HepG2 (cell line): Measurements from ENCODE around the gene TMEM97. TPM values are rescaled to one million over a fixed set of nuclear protein-coding genes. Genes with fewer than 3 reads are reported as not detected.

ENCODE experiments used
- MXD3 ChIP-seq: IDR thresholded peaks from 2 replicates; pipeline ENCODE4 v1.6.1; 2016; ENCODE audit warnings: mild to moderate bottlenecking, missing biosample characterization, missing genetic modification reagents
- NCOA2 ChIP-seq: sonication (generic); formaldehyde crosslinking; IDR thresholded peaks from 2 replicates; pipeline ENCODE4 v1.8.0; 2022; ENCODE audit warnings: inconsistent platforms
- NFATC3 ChIP-seq: sonication (generic); formaldehyde crosslinking; IDR thresholded peaks from 2 replicates; pipeline ENCODE4 v1.5.1; 2020; ENCODE audit warnings: mild to moderate bottlenecking, missing genetic modification reagents
- ZFX ChIP-seq: sonication (generic); formaldehyde crosslinking; IDR thresholded peaks from 2 replicates; pipeline ENCODE4 v1.4.0; 2020; ENCODE audit warnings: mild to moderate bottlenecking, low read depth, missing genetic modification reagents, moderate library complexity
- ZNF280D ChIP-seq: sonication (generic); formaldehyde crosslinking; IDR thresholded peaks from 2 replicates; pipeline ENCODE4 v1.5.1; 2020; ENCODE audit warnings: mild to moderate bottlenecking, missing genetic modification reagents
- ZNF296 ChIP-seq: sonication (generic); formaldehyde crosslinking; conservative IDR thresholded peaks from 2 replicates; pipeline ENCODE4 v1.5.0; 2020; ENCODE audit warnings: mild to moderate bottlenecking, missing genetic modification reagents
- ZNF720 ChIP-seq: sonication (generic); formaldehyde crosslinking; IDR thresholded peaks from 2 replicates; pipeline ENCODE4 v1.4.0; 2020; ENCODE audit warnings: missing genetic modification reagents
- ZSCAN20 ChIP-seq: sonication (generic); formaldehyde crosslinking; IDR thresholded peaks from 2 replicates; pipeline ENCODE4 v1.4.0; 2020; ENCODE audit warnings: missing genetic modification reagents, mild to moderate bottlenecking, borderline replicate concordance
- polyA plus RNA-seq, 8 experiments: library from polyadenylated mRNA; depleted of rRNA in 3 of 8; stranded (reverse) in 7 of 8; unstranded in 1 of 8; fragments of >200 nt; fragmentation: Illumina TruSeq in 4 of 8; extraction: Trizol in 4 of 8; gene quantifications; 2 replicates each; pipeline versions ENCODE4 v1.2.1 to v1.2.3, GENCODE V29; 2011 to 2016; ENCODE audit warnings: low read depth in 4 of 8, missing spikeins in 1 of 8, mixed read lengths in 1 of 8; ENCODE audit not compliant: insufficient read depth in 1 of 8
- total RNA-seq, 5 experiments: library from RNA; depleted of rRNA; stranded (reverse); fragments of >200 nt; fragmentation: Illumina TruSeq; extraction: Trizol; gene quantifications; 2 replicates each; pipeline ENCODE4 v1.2.3, GENCODE V29; 2016; ENCODE audit warnings: low read depth in 1 of 5
- TF ChIP-seq, protein P1 (sequence below): sonication (generic); IDR thresholded peaks from 2 replicates; pipeline ENCODE4 v1.6.1; 2016; ENCODE audit warnings: low read depth, borderline replicate concordance
- TF ChIP-seq, protein P2 (sequence below): sonication (generic); formaldehyde crosslinking; IDR thresholded peaks from 2 replicates; pipeline ENCODE4 v1.5.0; 2020; ENCODE audit warnings: missing genetic modification reagents
- TF ChIP-seq, protein P3 (sequence below): sonication (generic); formaldehyde crosslinking; IDR thresholded peaks from 2 replicates; pipeline ENCODE4 v1.5.0; 2020; ENCODE audit warnings: mild to moderate bottlenecking, missing genetic modification reagents
- TF ChIP-seq, protein P4 (sequence below), 2 experiments: fragments of 450-650 bp in 1 of 2; sonication (generic) in 1 of 2; formaldehyde crosslinking in 1 of 2; IDR thresholded peaks; 2 replicates each; pipeline versions ENCODE4 v1.6.1 to v1.8.0; 2016 to 2022; ENCODE audit warnings: antibody characterized with exemption in 1 of 2, mild to moderate bottlenecking in 1 of 2, missing genetic modification reagents in 1 of 2

The TMEM97 gene
- total and polyA plus RNA-seq, 2 of the 13 experiments (the other 11 are each of a cell fraction or from before 2014, with no cell fraction given) = 69.6 to 137 TPM

DNA sequence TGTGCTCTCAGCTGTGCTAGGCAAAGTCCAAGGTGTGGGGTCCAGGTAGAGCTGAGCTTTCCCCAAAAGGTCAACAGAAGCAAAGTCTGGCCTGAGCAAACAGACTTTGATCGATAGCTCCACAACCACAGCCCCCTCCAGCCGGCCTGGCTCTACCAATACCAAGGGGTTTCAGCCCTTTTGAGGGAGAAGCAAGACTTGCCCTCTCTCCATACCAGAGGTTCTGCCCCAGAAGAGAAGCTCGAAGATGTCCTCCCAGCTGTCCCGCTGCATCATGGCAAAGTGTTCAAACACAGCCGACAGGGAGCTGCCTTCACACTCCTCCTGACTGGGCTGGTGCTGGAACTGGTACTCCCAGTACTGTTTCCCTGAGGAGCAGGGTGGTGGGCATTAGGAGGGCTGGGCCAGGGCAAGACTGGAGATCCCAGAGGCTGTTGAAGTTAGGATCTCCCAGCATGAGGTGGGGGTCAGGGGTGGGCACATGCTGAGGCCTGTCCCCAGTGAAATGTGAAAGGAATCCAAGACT is 49.4 kb downstream of the TMEM97 start (continued):
- TF ChIP-seq, protein P1, sequence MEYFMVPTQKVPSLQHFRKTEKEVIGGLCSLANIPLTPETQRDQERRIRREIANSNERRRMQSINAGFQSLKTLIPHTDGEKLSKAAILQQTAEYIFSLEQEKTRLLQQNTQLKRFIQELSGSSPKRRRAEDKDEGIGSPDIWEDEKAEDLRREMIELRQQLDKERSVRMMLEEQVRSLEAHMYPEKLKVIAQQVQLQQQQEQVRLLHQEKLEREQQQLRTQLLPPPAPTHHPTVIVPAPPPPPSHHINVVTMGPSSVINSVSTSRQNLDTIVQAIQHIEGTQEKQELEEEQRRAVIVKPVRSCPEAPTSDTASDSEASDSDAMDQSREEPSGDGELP = peak; percentile 99
- TF ChIP-seq, protein P2, sequence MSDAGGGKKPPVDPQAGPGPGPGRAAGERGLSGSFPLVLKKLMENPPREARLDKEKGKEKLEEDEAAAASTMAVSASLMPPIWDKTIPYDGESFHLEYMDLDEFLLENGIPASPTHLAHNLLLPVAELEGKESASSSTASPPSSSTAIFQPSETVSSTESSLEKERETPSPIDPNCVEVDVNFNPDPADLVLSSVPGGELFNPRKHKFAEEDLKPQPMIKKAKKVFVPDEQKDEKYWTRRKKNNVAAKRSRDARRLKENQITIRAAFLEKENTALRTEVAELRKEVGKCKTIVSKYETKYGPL (CRISPR knock-in tag) = no peak
- TF ChIP-seq NCOA2 (CRISPR knock-in tag) (peak; percentile 91), ZNF280D (no peak), ZNF720 (no peak), ZFX (CRISPR knock-in tag) (peak; percentile 46), NFATC3 (no peak), MXD3 (no peak), ZNF296 (CRISPR knock-in tag) (no peak), ZSCAN20 (no peak)
- TF ChIP-seq, protein P3, sequence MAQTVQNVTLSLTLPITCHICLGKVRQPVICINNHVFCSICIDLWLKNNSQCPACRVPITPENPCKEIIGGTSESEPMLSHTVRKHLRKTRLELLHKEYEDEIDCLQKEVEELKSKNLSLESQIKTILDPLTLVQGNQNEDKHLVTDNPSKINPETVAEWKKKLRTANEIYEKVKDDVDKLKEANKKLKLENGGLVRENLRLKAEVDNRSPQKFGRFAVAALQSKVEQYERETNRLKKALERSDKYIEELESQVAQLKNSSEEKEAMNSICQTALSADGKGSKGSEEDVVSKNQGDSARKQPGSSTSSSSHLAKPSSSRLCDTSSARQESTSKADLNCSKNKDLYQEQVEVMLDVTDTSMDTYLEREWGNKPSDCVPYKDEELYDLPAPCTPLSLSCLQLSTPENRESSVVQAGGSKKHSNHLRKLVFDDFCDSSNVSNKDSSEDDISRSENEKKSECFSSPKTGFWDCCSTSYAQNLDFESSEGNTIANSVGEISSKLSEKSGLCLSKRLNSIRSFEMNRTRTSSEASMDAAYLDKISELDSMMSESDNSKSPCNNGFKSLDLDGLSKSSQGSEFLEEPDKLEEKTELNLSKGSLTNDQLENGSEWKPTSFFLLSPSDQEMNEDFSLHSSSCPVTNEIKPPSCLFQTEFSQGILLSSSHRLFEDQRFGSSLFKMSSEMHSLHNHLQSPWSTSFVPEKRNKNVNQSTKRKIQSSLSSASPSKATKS (CRISPR knock-in tag) = 0 out of 2 replicates have a peak, but pooled peaks have one; percentile 60
- TF ChIP-seq, protein P4, sequence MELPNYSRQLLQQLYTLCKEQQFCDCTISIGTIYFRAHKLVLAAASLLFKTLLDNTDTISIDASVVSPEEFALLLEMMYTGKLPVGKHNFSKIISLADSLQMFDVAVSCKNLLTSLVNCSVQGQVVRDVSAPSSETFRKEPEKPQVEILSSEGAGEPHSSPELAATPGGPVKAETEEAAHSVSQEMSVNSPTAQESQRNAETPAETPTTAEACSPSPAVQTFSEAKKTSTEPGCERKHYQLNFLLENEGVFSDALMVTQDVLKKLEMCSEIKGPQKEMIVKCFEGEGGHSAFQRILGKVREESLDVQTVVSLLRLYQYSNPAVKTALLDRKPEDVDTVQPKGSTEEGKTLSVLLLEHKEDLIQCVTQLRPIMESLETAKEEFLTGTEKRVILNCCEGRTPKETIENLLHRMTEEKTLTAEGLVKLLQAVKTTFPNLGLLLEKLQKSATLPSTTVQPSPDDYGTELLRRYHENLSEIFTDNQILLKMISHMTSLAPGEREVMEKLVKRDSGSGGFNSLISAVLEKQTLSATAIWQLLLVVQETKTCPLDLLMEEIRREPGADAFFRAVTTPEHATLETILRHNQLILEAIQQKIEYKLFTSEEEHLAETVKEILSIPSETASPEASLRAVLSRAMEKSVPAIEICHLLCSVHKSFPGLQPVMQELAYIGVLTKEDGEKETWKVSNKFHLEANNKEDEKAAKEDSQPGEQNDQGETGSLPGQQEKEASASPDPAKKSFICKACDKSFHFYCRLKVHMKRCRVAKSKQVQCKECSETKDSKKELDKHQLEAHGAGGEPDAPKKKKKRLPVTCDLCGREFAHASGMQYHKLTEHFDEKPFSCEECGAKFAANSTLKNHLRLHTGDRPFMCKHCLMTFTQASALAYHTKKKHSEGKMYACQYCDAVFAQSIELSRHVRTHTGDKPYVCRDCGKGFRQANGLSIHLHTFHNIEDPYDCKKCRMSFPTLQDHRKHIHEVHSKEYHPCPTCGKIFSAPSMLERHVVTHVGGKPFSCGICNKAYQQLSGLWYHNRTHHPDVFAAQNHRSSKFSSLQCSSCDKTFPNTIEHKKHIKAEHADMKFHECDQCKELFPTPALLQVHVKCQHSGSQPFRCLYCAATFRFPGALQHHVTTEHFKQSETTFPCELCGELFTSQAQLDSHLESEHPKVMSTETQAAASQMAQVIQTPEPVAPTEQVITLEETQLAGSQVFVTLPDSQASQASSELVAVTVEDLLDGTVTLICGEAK (IDR thresholded peaks at IDR 0.05) = no peak
- TF ChIP-seq, protein P4 (CRISPR knock-in tag; IDR thresholded peaks at IDR 0.05) = no peak; the same call in 1 of the 2 replicates
